ENCODE results near the gene ZDHHC14.

ZDHHC14 gene

GRCh38 chr6:157569543-157569942, 188.6 kb downstream of the ZDHHC14 start:
- H3K27ac ChIP-seq, result no peak overlapping the region
- CTCF ChIA-PET, result no interaction called here
- DNase-seq (ENCODE audit: low spot score), result no peak
- POLR2A ChIA-PET (ENCODE audit: low non-redundant PET), result no interaction called here
- TF ChIP-seq, protein P1, sequence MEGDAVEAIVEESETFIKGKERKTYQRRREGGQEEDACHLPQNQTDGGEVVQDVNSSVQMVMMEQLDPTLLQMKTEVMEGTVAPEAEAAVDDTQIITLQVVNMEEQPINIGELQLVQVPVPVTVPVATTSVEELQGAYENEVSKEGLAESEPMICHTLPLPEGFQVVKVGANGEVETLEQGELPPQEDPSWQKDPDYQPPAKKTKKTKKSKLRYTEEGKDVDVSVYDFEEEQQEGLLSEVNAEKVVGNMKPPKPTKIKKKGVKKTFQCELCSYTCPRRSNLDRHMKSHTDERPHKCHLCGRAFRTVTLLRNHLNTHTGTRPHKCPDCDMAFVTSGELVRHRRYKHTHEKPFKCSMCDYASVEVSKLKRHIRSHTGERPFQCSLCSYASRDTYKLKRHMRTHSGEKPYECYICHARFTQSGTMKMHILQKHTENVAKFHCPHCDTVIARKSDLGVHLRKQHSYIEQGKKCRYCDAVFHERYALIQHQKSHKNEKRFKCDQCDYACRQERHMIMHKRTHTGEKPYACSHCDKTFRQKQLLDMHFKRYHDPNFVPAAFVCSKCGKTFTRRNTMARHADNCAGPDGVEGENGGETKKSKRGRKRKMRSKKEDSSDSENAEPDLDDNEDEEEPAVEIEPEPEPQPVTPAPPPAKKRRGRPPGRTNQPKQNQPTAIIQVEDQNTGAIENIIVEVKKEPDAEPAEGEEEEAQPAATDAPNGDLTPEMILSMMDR (conservative IDR thresholded peaks at IDR 0.05; ENCODE audit: low read depth), result no peak

DNA sequence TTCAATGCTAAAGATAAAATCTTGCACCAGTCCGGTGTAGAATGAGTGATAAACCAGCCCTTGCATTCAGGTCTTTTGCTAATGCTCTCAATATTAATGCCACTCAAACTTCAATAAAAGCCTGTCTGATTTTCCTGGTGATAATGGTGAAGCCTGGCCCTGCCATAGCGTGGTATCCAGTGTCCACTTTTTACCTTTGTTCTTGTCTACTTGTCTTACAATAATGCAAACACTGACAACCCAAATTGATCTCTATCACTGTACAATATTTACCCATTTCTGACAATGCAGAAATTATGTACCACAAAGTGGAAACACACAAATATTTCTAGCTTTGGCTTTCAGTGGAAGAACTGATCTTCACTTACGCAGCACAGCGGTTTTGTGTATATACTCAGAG, 189.1 kb downstream of the ZDHHC14 start:
- TF ChIP-seq, protein P1 (conservative IDR thresholded peaks at IDR 0.05; ENCODE audit: low read depth), result no peak
- POLR2A ChIA-PET (ENCODE audit: low non-redundant PET), result no interaction called here
- CTCF ChIA-PET, result no interaction called here
- DNase-seq (ENCODE audit: low spot score), result no peak
- H3K27ac ChIP-seq, result no peak overlapping the region

DNA sequence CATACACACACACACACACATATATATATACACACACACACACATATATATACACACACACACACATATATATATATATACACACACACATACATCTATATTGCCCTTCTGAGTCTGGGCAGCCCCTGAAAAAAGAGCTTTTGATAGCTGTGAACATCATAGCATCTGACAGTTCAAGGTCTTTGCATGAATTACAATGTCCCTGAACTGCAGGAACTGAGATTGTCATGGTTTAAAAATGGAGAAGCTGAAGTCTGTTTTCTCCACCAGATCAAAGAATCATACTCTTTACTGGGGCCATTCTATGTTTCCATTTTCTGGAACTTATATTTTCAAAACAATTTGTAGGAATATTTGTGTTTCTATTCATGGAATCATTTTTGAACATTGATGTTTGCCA, 189.8 kb downstream of the ZDHHC14 start:
- POLR2A ChIA-PET (ENCODE audit: low non-redundant PET), result no interaction called here
- no peak for DNase-seq (ENCODE audit: low spot score)
- H3K27ac ChIP-seq, result no peak overlapping the region
- TF ChIP-seq, protein P1 (conservative IDR thresholded peaks at IDR 0.05; ENCODE audit: low read depth), result no peak
- CTCF ChIA-PET, result interaction anchor here (0.9 kb wide), 1 partner anchor 43 kb away, joined by 4 read pairs; no protein-coding TSS in a partner anchor

GRCh38 chr6:157571269-157571668, 190.3 kb downstream of the ZDHHC14 start:
- H3K27ac ChIP-seq, result no peak overlapping the region
- ChIA-PET POLR2A (ENCODE audit: low non-redundant PET) (no interaction called here), CTCF (interaction anchor here (0.9 kb wide), 1 partner anchor 42 kb away, joined by 4 read pairs; no protein-coding TSS in a partner anchor)
- DNase-seq (ENCODE audit: low spot score), result no peak
- TF ChIP-seq, protein P1 (conservative IDR thresholded peaks at IDR 0.05; ENCODE audit: low read depth), result no peak

GRCh38 chr6:157571950-157572349, 191.0 kb downstream of the ZDHHC14 start:
- CTCF ChIA-PET, result no interaction called here
- POLR2A ChIA-PET (ENCODE audit: low non-redundant PET), result no interaction called here
- no peak overlapping the region for H3K27ac ChIP-seq
- DNase-seq (ENCODE audit: low spot score), result no peak
- TF ChIP-seq, protein P1 (conservative IDR thresholded peaks at IDR 0.05; ENCODE audit: low read depth), result no peak

DNA sequence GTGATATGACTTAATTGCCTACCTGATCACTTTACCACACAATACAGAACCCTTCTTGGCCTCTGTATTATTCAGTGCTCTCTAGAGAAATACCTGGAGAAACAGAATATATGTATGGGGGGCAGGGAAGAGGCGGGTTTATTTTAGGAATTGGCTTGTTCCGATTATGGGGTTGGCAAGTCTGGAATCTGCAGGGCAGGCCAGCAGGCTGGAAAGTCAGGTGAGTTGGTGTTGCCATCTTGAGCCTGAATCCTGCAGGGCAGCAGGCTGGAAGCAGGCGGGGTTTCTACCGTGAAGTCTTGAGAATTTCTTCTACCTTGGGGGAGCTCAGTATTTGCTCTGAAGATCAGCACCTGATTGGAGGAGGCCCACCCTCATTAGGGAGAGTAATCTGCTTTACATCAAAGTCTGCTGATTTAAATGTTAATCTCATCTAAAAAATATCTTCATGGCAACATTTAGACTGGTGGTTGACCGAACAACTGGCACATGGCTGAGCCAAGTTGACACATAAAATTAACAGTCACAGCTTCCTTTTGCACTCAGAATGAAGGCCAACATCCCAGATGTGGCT, 193.9 kb downstream of the ZDHHC14 start:
- no peak for DNase-seq (ENCODE audit: low spot score)
- ChIA-PET POLR2A (ENCODE audit: low non-redundant PET) (no interaction called here), CTCF (no interaction called here)
- H3K27ac ChIP-seq, result no peak overlapping the region
- TF ChIP-seq, protein P1 (conservative IDR thresholded peaks at IDR 0.05; ENCODE audit: low read depth), result no peak

Measured in RWPE1 (cell line).